ENCODE measurements around the gene FAM20A. TPM values are rescaled to one million over a fixed set of nuclear protein-coding genes. Genes with fewer than 3 reads are reported as not detected.

The FAM20A gene
- total RNA-seq, 1 experiment from 2014 or later: 0.34 TPM

GRCh38 chr17:68567035-68567434 lies 34.1 kb downstream of the FAM20A start:
- peak; percentile 50 to 64 for DNase-seq
- Mint-ChIP-seq H3K27ac (ENCODE audit: unreplicated experiment) (peak overlapping the region; percentile 74), H3K4me1 (ENCODE audit: low read depth, unreplicated experiment) (peaks cover 43% of the 10 kb centered on the region), H3K27me3 (ENCODE audit: insufficient read depth, unreplicated experiment) (no peaks in the 10 kb centered on the region), H3K36me3 (ENCODE audit: insufficient read depth, unreplicated experiment) (no peaks in the 10 kb centered on the region), H3K4me3 (ENCODE audit: unreplicated experiment) (peak overlapping the region; percentile 13), H3K9me3 (ENCODE audit: unreplicated experiment) (peaks cover 17% of the 10 kb centered on the region)
- Histone ChIP-seq H3K4me1 (peaks cover 18% of the 10 kb centered on the region), H3K4me3 (ENCODE audit: low read depth, low read length) (no peak overlapping the region), H3K27me3 (replicated peaks; ENCODE audit: control insufficient read depth, insufficient read depth, low read length) (no peaks in the 10 kb centered on the region), H3K9me3 (no peaks in the 10 kb centered on the region), H3K36me3 (ENCODE audit: control insufficient read depth, insufficient read depth, low read length) (no peaks in the 10 kb centered on the region)
- CTCF ChIA-PET: interaction anchor here (1.2 kb wide), 1 partner anchor 38 kb away, joined by 3 read pairs; no protein-coding TSS in a partner anchor
- POLR2A ChIA-PET: interaction anchor here (0.8 kb wide), 1 partner anchor 55 kb away, joined by 4 read pairs; the partner anchor contains the start of gene PRKAR1A
- no TSS peak for BruUV-seq (replicated peaks)
- TF ChIP-seq, protein P1, sequence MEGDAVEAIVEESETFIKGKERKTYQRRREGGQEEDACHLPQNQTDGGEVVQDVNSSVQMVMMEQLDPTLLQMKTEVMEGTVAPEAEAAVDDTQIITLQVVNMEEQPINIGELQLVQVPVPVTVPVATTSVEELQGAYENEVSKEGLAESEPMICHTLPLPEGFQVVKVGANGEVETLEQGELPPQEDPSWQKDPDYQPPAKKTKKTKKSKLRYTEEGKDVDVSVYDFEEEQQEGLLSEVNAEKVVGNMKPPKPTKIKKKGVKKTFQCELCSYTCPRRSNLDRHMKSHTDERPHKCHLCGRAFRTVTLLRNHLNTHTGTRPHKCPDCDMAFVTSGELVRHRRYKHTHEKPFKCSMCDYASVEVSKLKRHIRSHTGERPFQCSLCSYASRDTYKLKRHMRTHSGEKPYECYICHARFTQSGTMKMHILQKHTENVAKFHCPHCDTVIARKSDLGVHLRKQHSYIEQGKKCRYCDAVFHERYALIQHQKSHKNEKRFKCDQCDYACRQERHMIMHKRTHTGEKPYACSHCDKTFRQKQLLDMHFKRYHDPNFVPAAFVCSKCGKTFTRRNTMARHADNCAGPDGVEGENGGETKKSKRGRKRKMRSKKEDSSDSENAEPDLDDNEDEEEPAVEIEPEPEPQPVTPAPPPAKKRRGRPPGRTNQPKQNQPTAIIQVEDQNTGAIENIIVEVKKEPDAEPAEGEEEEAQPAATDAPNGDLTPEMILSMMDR (IDR thresholded peaks at IDR 0.05; ENCODE audit: insufficient read depth in 1 of 2, low read depth in 1 of 2, low read length in 1 of 2, severe bottlenecking in 1 of 2, unreplicated experiment in 1 of 2): no peak
- intact Hi-C loops (cut with micrococcal nuclease; ENCODE audit: unreplicated experiment): loop anchor here (1.0 kb wide), 1 partner anchor 32 kb away; no protein-coding TSS in a partner anchor

- peaks cover 18% of the 10 kb centered on the region for H3K4me1 ChIP-seq
- Mint-ChIP-seq H3K4me3 (ENCODE audit: unreplicated experiment) (no peak overlapping the region), H3K9me3 (ENCODE audit: unreplicated experiment) (peaks cover 17% of the 10 kb centered on the region), H3K27me3 (ENCODE audit: insufficient read depth, unreplicated experiment) (no peaks in the 10 kb centered on the region), H3K27ac (ENCODE audit: unreplicated experiment) (peak overlapping the region; percentile 74), H3K4me1 (ENCODE audit: low read depth, unreplicated experiment) (peaks cover 43% of the 10 kb centered on the region), H3K36me3 (ENCODE audit: insufficient read depth, unreplicated experiment) (no peaks in the 10 kb centered on the region)
- ChIA-PET CTCF (interaction anchor here (1.2 kb wide), 1 partner anchor 39 kb away, joined by 3 read pairs; no protein-coding TSS in a partner anchor), POLR2A (interaction anchor here (0.8 kb wide), 1 partner anchor 54 kb away, joined by 4 read pairs; the partner anchor contains the start of gene PRKAR1A)
- intact Hi-C loops (cut with micrococcal nuclease; ENCODE audit: unreplicated experiment): no loop called here
- H3K36me3 ChIP-seq (ENCODE audit: control insufficient read depth, insufficient read depth, low read length): no peaks in the 10 kb centered on the region
- no TSS peak for BruUV-seq (replicated peaks)
- no peaks in the 10 kb centered on the region for H3K9me3 ChIP-seq
- TF ChIP-seq, protein P1 (IDR thresholded peaks at IDR 0.05; ENCODE audit: insufficient read depth in 1 of 2, low read depth in 1 of 2, low read length in 1 of 2, severe bottlenecking in 1 of 2, unreplicated experiment in 1 of 2): no peak
- DNase-seq: no peak
- no peak overlapping the region for H3K4me3 ChIP-seq (ENCODE audit: low read depth, low read length)
- no peaks in the 10 kb centered on the region for H3K27me3 ChIP-seq (replicated peaks; ENCODE audit: control insufficient read depth, insufficient read depth, low read length)
Observed at GRCh38 chr17:68566442-68566738, 34.8 kb downstream of the FAM20A start.

GRCh38 chr17:68565661-68566441 lies 35.3 kb downstream of the FAM20A start:
- peaks cover 18% of the 10 kb centered on the region for H3K4me1 ChIP-seq
- H3K9me3 Mint-ChIP-seq (ENCODE audit: unreplicated experiment): peaks cover 17% of the 10 kb centered on the region
- ChIA-PET POLR2A (no interaction called here), CTCF (no interaction called here)
- no peaks in the 10 kb centered on the region for H3K36me3 Mint-ChIP-seq (ENCODE audit: insufficient read depth, unreplicated experiment)
- no TSS peak for BruUV-seq (replicated peaks)
- H3K27me3 ChIP-seq (replicated peaks; ENCODE audit: control insufficient read depth, insufficient read depth, low read length): no peaks in the 10 kb centered on the region
- no peaks in the 10 kb centered on the region for H3K36me3 ChIP-seq (ENCODE audit: control insufficient read depth, insufficient read depth, low read length)
- no peaks in the 10 kb centered on the region for H3K27me3 Mint-ChIP-seq (ENCODE audit: insufficient read depth, unreplicated experiment)
- no peak overlapping the region for H3K4me3 Mint-ChIP-seq (ENCODE audit: unreplicated experiment)
- no peak overlapping the region for H3K4me3 ChIP-seq (ENCODE audit: low read depth, low read length)
- DNase-seq: no peak
- H3K27ac Mint-ChIP-seq (ENCODE audit: unreplicated experiment): no peak overlapping the region
- intact Hi-C loops (cut with micrococcal nuclease; ENCODE audit: unreplicated experiment): no loop called here
- TF ChIP-seq, protein P1 (IDR thresholded peaks at IDR 0.05; ENCODE audit: insufficient read depth in 1 of 2, low read depth in 1 of 2, low read length in 1 of 2, severe bottlenecking in 1 of 2, unreplicated experiment in 1 of 2): no peak
- H3K9me3 ChIP-seq: no peaks in the 10 kb centered on the region
- H3K4me1 Mint-ChIP-seq (ENCODE audit: low read depth, unreplicated experiment): peaks cover 43% of the 10 kb centered on the region

Data from Caco-2 (cell line).